Fibroblast of the aortic adventitia (primary cell): ENCODE measurements around the gene ERCC6L2. TPM values are rescaled to one million over a fixed set of nuclear protein-coding genes. Genes with fewer than 3 reads are reported as not detected.

Source experiments
- DNase-seq: peaks from one replicate; pipeline ENCODE4 v3.0.0-alpha.2; 2010; ENCODE audit warnings: low read depth
- H3K4me3 ChIP-seq: 2 replicates; pipeline ENCODE4 v1.5.1; 2011; ENCODE audit warnings: low read depth, mild to moderate bottlenecking, control low read depth, low read length, moderate library complexity
- CTCF ChIP-seq: IDR thresholded peaks from 2 replicates; pipeline ENCODE4 v1.5.1; 2011; ENCODE audit warnings: mild to moderate bottlenecking, low read length, control low read depth, inconsistent platforms; ENCODE audit not compliant: insufficient read depth
- total RNA-seq: library from RNA; depleted of rRNA; stranded (reverse); fragments of >200 nt; gene quantifications from 2 replicates; pipeline ENCODE4 v1.2.3, GENCODE V29; 2012; ENCODE audit warnings: low replicate concordance

The ERCC6L2 gene
- total RNA-seq, 1 donor: 93.3 TPM

GRCh38 chr9:95852059-95853032, 23.1 kb upstream of the ERCC6L2 start:
- no peak overlapping the region for H3K4me3 ChIP-seq
- TF ChIP-seq CTCF: no peak
- DNase-seq: peak; percentile 42

GRCh38 chr9:95854386-95855020, 21.0 kb upstream of the ERCC6L2 start:
- H3K4me3 ChIP-seq: no peak overlapping the region
- TF ChIP-seq CTCF: no peak
- DNase-seq: peak; percentile 69

GRCh38 chr9:95855961-95856360, 19.5 kb upstream of the ERCC6L2 start:
- no peak for DNase-seq
- no peak for TF ChIP-seq CTCF
- no peak overlapping the region for H3K4me3 ChIP-seq

GRCh38 chr9:95857124-95857523, 18.4 kb upstream of the ERCC6L2 start:
- no peak for TF ChIP-seq CTCF
- peak; percentile 74 for DNase-seq
- H3K4me3 ChIP-seq: no peak overlapping the region

GRCh38 chr9:95857896-95858295, 17.6 kb upstream of the ERCC6L2 start:
- no peak overlapping the region for H3K4me3 ChIP-seq
- no peak for DNase-seq
- no peak for TF ChIP-seq CTCF

- no peak for TF ChIP-seq CTCF
- H3K4me3 ChIP-seq: no peak overlapping the region
- no peak for DNase-seq
Measured at GRCh38 chr9:95862343-95862742, 13.1 kb upstream of the ERCC6L2 start.
